HEK293 (cell line): Measurements from ENCODE around the gene SLC2A8.

ENCODE experiments used
- CTCF ChIP-seq: fragments of 450-650 bp; formaldehyde crosslinking; IDR thresholded peaks from 2 replicates; pipeline ENCODE4 v1.5.1; 2016; ENCODE audit warnings: missing biosample characterization, missing genetic modification characterization
- IKZF3 ChIP-seq: fragments of 450-650 bp; IDR thresholded peaks from 2 replicates; pipeline ENCODE4 v1.5.0; 2018; ENCODE audit warnings: missing biosample characterization, mild to moderate bottlenecking, missing genetic modification characterization, moderate library complexity
- KLF10 ChIP-seq: fragments of 450-650 bp; IDR thresholded peaks from 2 replicates; pipeline ENCODE4 v1.5.1; 2018; ENCODE audit warnings: missing biosample characterization, mild to moderate bottlenecking, missing genetic modification characterization
- MZF1 ChIP-seq: fragments of 450-650 bp; formaldehyde crosslinking; IDR thresholded peaks from 2 replicates; pipeline ENCODE4 v1.5.1; 2017; ENCODE audit warnings: missing biosample characterization, missing genetic modification characterization, borderline replicate concordance
- YY1 ChIP-seq: fragments of 450-650 bp; formaldehyde crosslinking; IDR thresholded peaks from 2 replicates; pipeline ENCODE4 v1.5.1; 2018; ENCODE audit warnings: missing biosample characterization, missing genetic modification characterization
- ZBTB7A ChIP-seq: fragments of 450-650 bp; formaldehyde crosslinking; IDR thresholded peaks from 2 replicates; pipeline ENCODE4 v1.5.1; 2016; ENCODE audit warnings: low read depth, missing biosample characterization, missing genetic modification characterization
- ZFP41 ChIP-seq: fragments of 450-650 bp; formaldehyde crosslinking; IDR thresholded peaks from 2 replicates; pipeline ENCODE4 v1.5.1; 2016; ENCODE audit warnings: missing biosample characterization, missing genetic modification characterization, borderline replicate concordance
- ZNF274 ChIP-seq, 2 experiments: fragments of 200-500 bp in 1 of 2; fragments of 450-650 bp in 1 of 2; sonication (Bioruptor generic) in 1 of 2; formaldehyde crosslinking in 1 of 2; IDR thresholded peaks; 2 replicates each; pipeline versions ENCODE4 v1.5.1 to v1.6.1; 2014 to 2016; ENCODE audit warnings: borderline replicate concordance in 1 of 2, inconsistent platforms in 1 of 2, low read length in 1 of 2, missing biosample characterization in 1 of 2, missing genetic modification characterization in 1 of 2
- ZNF449 ChIP-seq: fragments of 450-650 bp; formaldehyde crosslinking; IDR thresholded peaks from 2 replicates; pipeline ENCODE4 v1.5.1; 2017; ENCODE audit warnings: missing biosample characterization, mild to moderate bottlenecking, missing genetic modification characterization, moderate library complexity
- ZNF513 ChIP-seq: fragments of 450-650 bp; IDR thresholded peaks from 2 replicates; pipeline ENCODE4 v1.5.1; 2018; ENCODE audit warnings: missing biosample characterization, missing genetic modification characterization
- ZNF704 ChIP-seq: fragments of 450-650 bp; formaldehyde crosslinking; IDR thresholded peaks from 2 replicates; pipeline ENCODE4 v1.5.1; 2016; ENCODE audit warnings: missing biosample characterization, missing genetic modification characterization
- ZSCAN30 ChIP-seq: fragments of 450-650 bp; IDR thresholded peaks from 2 replicates; pipeline ENCODE4 v1.5.1; 2018; ENCODE audit warnings: missing biosample characterization, mild to moderate bottlenecking, missing genetic modification characterization, moderate library complexity

GRCh38 chr9:127380479-127380878, 16.5 kb upstream of the SLC2A8 start:
- no peak for TF ChIP-seq ZSCAN30
- no peak for TF ChIP-seq CTCF (tag by site-specific recombination)
- TF ChIP-seq ZNF704 (tag by site-specific recombination): no peak
- no peak for TF ChIP-seq ZNF449 (tag by site-specific recombination)
- TF ChIP-seq ZFP41: no peak
- TF ChIP-seq IKZF3 (tag by site-specific recombination): no peak
- TF ChIP-seq MZF1 (tag by site-specific recombination): no peak
- TF ChIP-seq ZNF274 (IDR thresholded peaks at IDR 0.05; ENCODE audit: low read length): no peak
- TF ChIP-seq ZNF274 (tag by site-specific recombination; IDR thresholded peaks at IDR 0.05; ENCODE audit: borderline replicate concordance): no peak
- TF ChIP-seq ZBTB7A (tag by site-specific recombination): no peak
- no peak for TF ChIP-seq YY1 (tag by site-specific recombination)
- no peak for TF ChIP-seq KLF10 (tag by site-specific recombination)
- TF ChIP-seq ZNF513 (tag by site-specific recombination): no peak
